ENCODE data around the gene NFYB.

The NFYB gene

GRCh38 chr12:104155711-104156555 is 17.9 kb upstream of the NFYB start:
- DNase-seq, result no peak

GRCh38 chr12:104154806-104155205 is 16.8 kb upstream of the NFYB start:
- peak; percentile 83 for DNase-seq

- no peak for DNase-seq
Measured at GRCh38 chr12:104154286-104154685, 16.3 kb upstream of the NFYB start.

GRCh38 chr12:104152685-104153241 is 14.8 kb upstream of the NFYB start:
- no peak for DNase-seq

- DNase-seq, result no peak
Measured at GRCh38 chr12:104150416-104150815, 12.4 kb upstream of the NFYB start.

GRCh38 chr12:104147346-104147745 is 9.3 kb upstream of the NFYB start:
- DNase-seq, result no peak

- no peak for DNase-seq
Measured at GRCh38 chr12:104143918-104144317, 5.9 kb upstream of the NFYB start.

GRCh38 chr12:104143002-104143401 is 5.0 kb upstream of the NFYB start:
- no peak for DNase-seq

GRCh38 chr12:104142543-104142942 is 4.5 kb upstream of the NFYB start:
- no peak for DNase-seq

- no peak for DNase-seq
Measured at GRCh38 chr12:104138797-104139152, 765 bp upstream of the NFYB start.

GRCh38 chr12:104137001-104137901 is 759 bp downstream of the NFYB start:
- no peak for DNase-seq

- no peak for DNase-seq
Measured at GRCh38 chr12:104136577-104136976, 1.4 kb downstream of the NFYB start.

GRCh38 chr12:104134882-104135281 is 3.1 kb downstream of the NFYB start:
- no peak for DNase-seq

GRCh38 chr12:104133866-104134265 is 4.1 kb downstream of the NFYB start:
- no peak for DNase-seq

GRCh38 chr12:104133321-104133720 is 4.7 kb downstream of the NFYB start:
- no peak for DNase-seq

GRCh38 chr12:104132351-104132956 is 5.6 kb downstream of the NFYB start:
- no peak for DNase-seq

- no peak for DNase-seq
Measured at GRCh38 chr12:104131609-104132008, 6.4 kb downstream of the NFYB start.

GRCh38 chr12:104130760-104131159 is 7.2 kb downstream of the NFYB start:
- no peak for DNase-seq

- no peak for DNase-seq
Measured at GRCh38 chr12:104126548-104126947, 11.5 kb downstream of the NFYB start.

- DNase-seq, result no peak
Measured at GRCh38 chr12:104122298-104122697, 15.7 kb downstream of the NFYB start.

- no peak for DNase-seq
Measured at GRCh38 chr12:104121001-104121400, 17.0 kb downstream of the NFYB start.

GRCh38 chr12:104115587-104115975 is 22.4 kb downstream of the NFYB start:
- DNase-seq, result no peak

All from NCI-H1436 treated with DMSO at 0.1 percent for 48 hours (cell line).